WTC11 (cell line): ENCODE data around the gene RPS6KC1.

Experiments
- CTCF ChIP-seq: fragments of 200-600 bp; IDR thresholded peaks from 2 replicates; pipeline ENCODE4 v1.8.0; 2022; ENCODE audit warnings: antibody characterized with exemption
- FOXJ3 ChIP-seq: sonication (generic); formaldehyde crosslinking; IDR thresholded peaks from 2 replicates; pipeline ENCODE4 v1.9.0; 2021; ENCODE audit warnings: missing genetic modification reagents, mild to moderate bottlenecking, borderline replicate concordance
- JUN ChIP-seq: sonication (generic); formaldehyde crosslinking; IDR thresholded peaks from 2 replicates; pipeline ENCODE4 v1.8.0; 2023; ENCODE audit warnings: mild to moderate bottlenecking, missing genetic modification reagents
- SMAD3 ChIP-seq: sonication (generic); formaldehyde crosslinking; IDR thresholded peaks from 2 replicates; pipeline ENCODE4 v1.8.0; 2022; ENCODE audit warnings: missing genetic modification reagents, mild to moderate bottlenecking, borderline replicate concordance
- ZNF121 ChIP-seq: sonication (generic); formaldehyde crosslinking; IDR thresholded peaks from 2 replicates; pipeline ENCODE4 v1.8.0; 2023; ENCODE audit warnings: missing genetic modification reagents

- TF ChIP-seq SMAD3 (CRISPR knock-in tag) = no peak
- no peak for TF ChIP-seq CTCF
- no peak for TF ChIP-seq ZNF121
- no peak for TF ChIP-seq FOXJ3 (CRISPR knock-in tag)
- no peak for TF ChIP-seq JUN
Measured at GRCh38 chr1:213179784-213180183, 128.7 kb downstream of the RPS6KC1 start.
